ENCODE measurements around the gene SKOR2. TPM values are rescaled to one million over a fixed set of nuclear protein-coding genes. Genes with fewer than 3 reads are reported as not detected.

The SKOR2 gene
- total RNA-seq, 1 donor from 2014 or later: not detected

DNA sequence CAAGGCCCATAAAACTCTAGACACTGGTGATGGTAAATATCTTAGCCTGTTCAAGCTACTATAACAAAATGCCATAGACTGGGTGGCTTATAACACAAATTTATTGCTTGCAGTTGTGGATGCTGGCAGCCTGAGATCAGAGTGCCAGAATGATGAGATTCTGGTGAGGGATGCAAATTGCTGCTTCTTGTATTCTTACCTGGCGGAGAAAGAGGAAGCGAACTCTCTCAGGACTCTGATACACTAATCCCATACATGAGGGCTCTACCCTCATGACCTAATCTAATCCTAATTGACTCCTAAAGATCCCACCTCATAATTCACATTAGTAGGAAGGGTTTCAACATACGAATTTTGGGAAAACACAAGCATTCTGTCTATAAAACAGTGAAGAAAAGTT is 70.7 kb downstream of the SKOR2 start:
- Histone ChIP-seq H2AFZ (ENCODE audit: low read depth, low read length) (no peak overlapping the region), H3K4me2 (ENCODE audit: low read length) (no peak overlapping the region), H3K4me3 (ENCODE audit: insufficient read depth, low read depth, low read length) (no peak overlapping the region), H3K36me3 (ENCODE audit: insufficient read depth, low read length) (no peaks in the 10 kb centered on the region), H3K4me1 (ENCODE audit: insufficient read depth, low read length) (no peaks in the 10 kb centered on the region), H3K9ac (ENCODE audit: low read length) (no peak overlapping the region), H3K9me3 (ENCODE audit: insufficient read depth, low read depth, low read length) (no peaks in the 10 kb centered on the region), H3K79me2 (ENCODE audit: insufficient read depth, low read length) (peaks cover 4% of the 10 kb centered on the region), H3K27ac (ENCODE audit: low read depth, low read length) (no peak overlapping the region), H4K20me1 (ENCODE audit: insufficient read depth, low read length) (no peaks in the 10 kb centered on the region), H3K27me3 (ENCODE audit: insufficient read depth, low read length) (peaks cover 9% of the 10 kb centered on the region)
- Mint-ChIP-seq H3K27me3 (ENCODE audit: low read depth, unreplicated experiment) (peaks cover 3% of the 10 kb centered on the region), H3K4me1 (ENCODE audit: low read depth, unreplicated experiment) (no peaks in the 10 kb centered on the region), H3K27ac (ENCODE audit: unreplicated experiment) (no peak overlapping the region), H3K36me3 (ENCODE audit: low read depth, unreplicated experiment) (no peaks in the 10 kb centered on the region), H3K9me3 (ENCODE audit: unreplicated experiment) (peaks cover 12% of the 10 kb centered on the region), H3K4me3 (ENCODE audit: unreplicated experiment) (no peak overlapping the region)
- DNase-seq (ENCODE audit: low read depth) (no peak), FAIRE-seq (no peak)
- no peak for TF ChIP-seq CTCF (IDR thresholded peaks at IDR 0.05; ENCODE audit: insufficient read depth, low read depth, low read length)

DNA sequence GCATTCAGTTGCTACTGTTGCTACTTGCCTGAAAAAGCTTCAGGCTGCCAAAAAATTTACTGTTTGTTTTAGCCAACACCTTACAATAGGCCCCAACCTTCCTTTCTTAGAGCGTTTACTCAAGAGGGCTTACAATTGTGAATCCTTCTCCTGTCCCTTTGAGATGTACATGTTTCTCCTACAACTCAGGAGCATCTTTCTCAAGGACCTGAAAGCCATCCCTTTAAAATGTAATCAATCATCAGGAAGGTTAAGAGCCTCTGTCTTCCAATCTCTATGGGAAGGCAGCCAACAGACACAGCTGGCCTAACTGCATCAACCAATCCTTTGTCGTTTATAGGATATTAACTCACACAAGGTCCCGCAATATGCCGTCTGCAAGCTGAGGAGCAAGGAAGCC is 71.9 kb downstream of the SKOR2 start:
- H3K9ac ChIP-seq (ENCODE audit: low read length): no peak overlapping the region
- peaks cover 6% of the 10 kb centered on the region for H3K9me3 Mint-ChIP-seq (ENCODE audit: unreplicated experiment)
- TF ChIP-seq CTCF (IDR thresholded peaks at IDR 0.05; ENCODE audit: insufficient read depth, low read depth, low read length): no peak
- TF ChIP-seq EZH2 (IDR thresholded peaks at IDR 0.05; ENCODE audit: insufficient read depth, low read length): no peak
- H3K27ac Mint-ChIP-seq (ENCODE audit: unreplicated experiment): no peak overlapping the region
- H3K79me2 ChIP-seq (ENCODE audit: insufficient read depth, low read length): peaks cover 17% of the 10 kb centered on the region
- peaks cover 5% of the 10 kb centered on the region for H3K4me1 ChIP-seq (ENCODE audit: insufficient read depth, low read length)
- no peak overlapping the region for H3K4me3 ChIP-seq (ENCODE audit: insufficient read depth, low read depth, low read length)
- no peak overlapping the region for H2AFZ ChIP-seq (ENCODE audit: low read depth, low read length)
- no peak overlapping the region for H3K4me3 Mint-ChIP-seq (ENCODE audit: unreplicated experiment)
- H3K27me3 Mint-ChIP-seq (ENCODE audit: low read depth, unreplicated experiment): peaks cover 3% of the 10 kb centered on the region
- DNase-seq (ENCODE audit: low read depth) (no peak), FAIRE-seq (no peak)
- H3K36me3 Mint-ChIP-seq (ENCODE audit: low read depth, unreplicated experiment): no peaks in the 10 kb centered on the region
- H3K36me3 ChIP-seq (ENCODE audit: insufficient read depth, low read length): no peaks in the 10 kb centered on the region
- H4K20me1 ChIP-seq (ENCODE audit: insufficient read depth, low read length): peaks cover 8% of the 10 kb centered on the region
- peaks cover 9% of the 10 kb centered on the region for H3K27me3 ChIP-seq (ENCODE audit: insufficient read depth, low read length)
- no peak overlapping the region for H3K27ac ChIP-seq (ENCODE audit: low read depth, low read length)
- H3K9me3 ChIP-seq (ENCODE audit: insufficient read depth, low read depth, low read length): no peaks in the 10 kb centered on the region
- peaks cover 2% of the 10 kb centered on the region for H3K4me1 Mint-ChIP-seq (ENCODE audit: low read depth, unreplicated experiment)
- H3K4me2 ChIP-seq (ENCODE audit: low read length): no peak overlapping the region

DNA sequence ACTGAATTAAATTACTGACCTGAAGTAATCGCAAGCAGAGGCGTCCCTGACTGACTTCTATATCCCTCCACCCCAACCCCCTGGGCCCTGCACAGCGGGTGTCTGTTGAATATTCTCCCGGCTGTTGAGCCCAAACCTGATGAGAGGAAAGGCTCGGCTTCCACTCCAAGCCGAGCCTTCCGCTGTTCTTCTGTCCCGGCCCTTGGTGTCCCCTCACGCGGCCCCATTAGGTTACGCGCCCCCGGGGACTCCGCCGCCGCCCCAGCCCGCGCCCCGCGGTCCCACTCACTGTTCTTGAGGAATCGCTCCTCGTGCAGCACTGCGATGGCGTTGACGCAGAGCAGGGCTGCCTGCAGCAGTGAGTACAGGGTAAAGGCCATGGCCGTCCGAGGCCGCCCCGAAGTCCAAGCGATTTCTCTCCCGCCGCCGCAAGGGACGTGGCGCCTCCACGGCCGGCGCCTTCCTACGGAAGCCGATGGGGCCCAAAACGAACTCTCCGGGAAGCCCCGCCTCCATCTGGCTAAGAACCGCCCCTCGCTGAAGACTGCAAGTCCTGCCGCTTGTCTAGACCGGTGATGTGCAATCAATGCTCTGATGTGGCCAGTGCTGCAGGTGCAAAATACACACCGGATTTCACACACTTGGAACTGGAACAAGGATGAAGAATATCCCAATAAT is 75.4 kb downstream of the SKOR2 start, which contains the start of gene IER3IP1:
Gene IER3IP1, minus strand, starts transcription at position 467 of the 678 bp plus-strand sequence. Its CDS starts 87 bp downstream, at position 380.
- H3K27me3 Mint-ChIP-seq (ENCODE audit: low read depth, unreplicated experiment): no peaks in the 10 kb centered on the region
- H3K36me3 ChIP-seq (ENCODE audit: insufficient read depth, low read length): peaks cover 3% of the 10 kb centered on the region
- peak; percentile 81 for DNase-seq (ENCODE audit: low read depth)
- peaks cover 5% of the 10 kb centered on the region for H3K4me1 ChIP-seq (ENCODE audit: insufficient read depth, low read length)
- no peaks in the 10 kb centered on the region for H3K36me3 Mint-ChIP-seq (ENCODE audit: low read depth, unreplicated experiment)
- H3K4me3 Mint-ChIP-seq (ENCODE audit: unreplicated experiment): peak within 1 kb of the TSS; percentile 67
- no peaks in the 10 kb centered on the region for H3K9me3 ChIP-seq (ENCODE audit: insufficient read depth, low read depth, low read length)
- peak within 1 kb of the TSS; percentile 87 for H3K27ac ChIP-seq (ENCODE audit: low read depth, low read length)
- H3K4me1 Mint-ChIP-seq (ENCODE audit: low read depth, unreplicated experiment): peaks cover 2% of the 10 kb centered on the region
- peak within 1 kb of the TSS; percentile 84 for H3K4me2 ChIP-seq (ENCODE audit: low read length)
- no peak for TF ChIP-seq EZH2 (IDR thresholded peaks at IDR 0.05; ENCODE audit: insufficient read depth, low read length)
- no peak for TF ChIP-seq CTCF (IDR thresholded peaks at IDR 0.05; ENCODE audit: insufficient read depth, low read depth, low read length)
- H3K9ac ChIP-seq (ENCODE audit: low read length): peak within 1 kb of the TSS; percentile 99
- H4K20me1 ChIP-seq (ENCODE audit: insufficient read depth, low read length): peaks cover 42% of the 10 kb centered on the region
- H3K79me2 ChIP-seq (ENCODE audit: insufficient read depth, low read length): peaks cover 52% of the 10 kb centered on the region
- no peak within 1 kb of the TSS for H3K27ac Mint-ChIP-seq (ENCODE audit: unreplicated experiment)
- FAIRE-seq: no peak
- H3K27me3 ChIP-seq (ENCODE audit: insufficient read depth, low read length): peaks cover 8% of the 10 kb centered on the region
- H3K4me3 ChIP-seq (ENCODE audit: insufficient read depth, low read depth, low read length): peak within 1 kb of the TSS; percentile 94
- peak within 1 kb of the TSS; percentile 92 for H2AFZ ChIP-seq (ENCODE audit: low read depth, low read length)
- H3K9me3 Mint-ChIP-seq (ENCODE audit: unreplicated experiment): no peaks in the 10 kb centered on the region

Data from astrocyte (in vitro differentiated cells and primary cell).